HEK293 (cell line): ENCODE results near the gene IDNK.

Source experiments
- CTCF ChIP-seq: fragments of 450-650 bp; formaldehyde crosslinking; IDR thresholded peaks from 2 replicates; pipeline ENCODE4 v1.5.1; 2016; ENCODE audit warnings: missing biosample characterization, missing genetic modification characterization
- PATZ1 ChIP-seq: fragments of 450-650 bp; formaldehyde crosslinking; IDR thresholded peaks from 2 replicates; pipeline ENCODE4 v1.5.1; 2016; ENCODE audit warnings: missing biosample characterization, missing genetic modification characterization
- REST ChIP-seq: fragments of 450-650 bp; formaldehyde crosslinking; IDR thresholded peaks from 2 replicates; pipeline ENCODE4 v1.5.1; 2016; ENCODE audit warnings: missing biosample characterization, missing genetic modification characterization
- ZBTB20 ChIP-seq: fragments of 450-650 bp; formaldehyde crosslinking; IDR thresholded peaks from 2 replicates; pipeline ENCODE4 v1.5.1; 2016; ENCODE audit warnings: missing biosample characterization, missing genetic modification characterization
- ZNF704 ChIP-seq: fragments of 450-650 bp; formaldehyde crosslinking; IDR thresholded peaks from 2 replicates; pipeline ENCODE4 v1.5.1; 2016; ENCODE audit warnings: missing biosample characterization, missing genetic modification characterization
- ZNF830 ChIP-seq: fragments of 450-650 bp; IDR thresholded peaks from 2 replicates; pipeline ENCODE4 v1.5.0; 2018; ENCODE audit warnings: missing biosample characterization, missing genetic modification characterization, low read depth, mild to moderate bottlenecking, moderate library complexity

- TF ChIP-seq ZNF704, result no peak
- no peak for TF ChIP-seq REST (tag by site-specific recombination)
- no peak for TF ChIP-seq ZBTB20 (tag by site-specific recombination)
- TF ChIP-seq CTCF (tag by site-specific recombination), result no peak
- no peak for TF ChIP-seq ZNF830 (tag by site-specific recombination)
- no peak for TF ChIP-seq PATZ1 (tag by site-specific recombination)
Measured at GRCh38 chr9:83625178-83625577, 2.2 kb downstream of the IDNK start.
